H1 (cell line): Measurements from ENCODE around the gene SPATA25. TPM values are rescaled to one million over a fixed set of nuclear protein-coding genes. Genes with fewer than 3 reads are reported as not detected.

Source experiments
- BCL11A ChIP-seq, 2 experiments: IDR thresholded peaks; one replicate each; pipeline ENCODE4 v1.6.1; 2011; ENCODE audit warnings: low read depth in 2 of 2, low read length in 2 of 2, mild to moderate bottlenecking in 2 of 2
- CBX8 ChIP-seq: fragments of 300-800, 300-1000 bp; sonication (generic); IDR thresholded peaks from 2 replicates; pipeline ENCODE4 v1.7.1; 2016; ENCODE audit warnings: low read depth, low read length, borderline replicate concordance
- EP300 ChIP-seq, 2 experiments: IDR thresholded peaks; 1 replicate in 1 of 2; 2 replicates in 1 of 2; pipeline ENCODE4 v1.6.1; 2011 to 2012; ENCODE audit warnings: low read depth in 2 of 2, low read length in 2 of 2, mild to moderate bottlenecking in 2 of 2, borderline replicate concordance in 1 of 2, inconsistent platforms in 1 of 2, moderate library complexity in 1 of 2
- EZH2 ChIP-seq: fragments of 200-600 bp; sonication (generic); IDR thresholded peaks from 2 replicates; pipeline ENCODE4 v1.7.1; 2012; ENCODE audit warnings: low read depth, mild to moderate bottlenecking, moderate library complexity, low read length, inconsistent platforms; ENCODE audit not compliant: severe bottlenecking
- POLR2AphosphoS5 ChIP-seq: IDR thresholded peaks from 2 replicates; pipeline ENCODE4 v1.6.1; 2011; ENCODE audit warnings: low read depth, low read length
- RXRA ChIP-seq: IDR thresholded peaks from 2 replicates; pipeline ENCODE4 v1.6.1; 2011; ENCODE audit warnings: low read depth, mild to moderate bottlenecking, low read length, moderate library complexity; ENCODE audit not compliant: insufficient read depth
- SIRT6 ChIP-seq: IDR thresholded peaks from one replicate; pipeline ENCODE4 v1.7.1; 2012; ENCODE audit warnings: low read length, inconsistent platforms
- SP2 ChIP-seq: IDR thresholded peaks from 2 replicates; pipeline ENCODE4 v1.6.1; 2012; ENCODE audit warnings: mild to moderate bottlenecking, low read length, inconsistent platforms
- SRF ChIP-seq: IDR thresholded peaks from 2 replicates; pipeline ENCODE4 v1.6.1; 2011; ENCODE audit warnings: mild to moderate bottlenecking, low read depth, low read length, moderate library complexity
- polyA plus RNA-seq, 7 experiments: library from polyadenylated mRNA; depleted of rRNA in 3 of 7; stranded (reverse) in 5 of 7; unstranded in 2 of 7; fragments of >200 nt in 5 of 7; fragments of 200-250 nt in 2 of 7; gene quantifications; 1 replicate in 5 of 7; 2 replicates in 1 of 7; 4 replicates in 1 of 7; pipeline versions ENCODE4 v1.2.1 to v1.2.3, GENCODE V29; 2011 to 2013; ENCODE audit warnings: missing spikeins in 2 of 7, mixed read lengths in 2 of 7
- total RNA-seq: library from RNA; stranded (reverse); fragmentation: NEBNext Ultra II Directional; extraction: Animal tissue kit (Norgen Biotek cat#: 25700); gene quantifications from 2 replicates; pipeline ENCODE4 v1.2.1, GENCODE V29; 2021
- TF ChIP-seq, protein P1 (sequence below), 3 experiments: IDR thresholded peaks; 1 replicate in 2 of 3; 2 replicates in 1 of 3; pipeline versions ENCODE4 v1.5.1 to v1.6.1; 2011; ENCODE audit warnings: low read length in 3 of 3, mild to moderate bottlenecking in 3 of 3, inconsistent platforms in 2 of 3, low read depth in 1 of 3, moderate library complexity in 1 of 3; ENCODE audit not compliant: insufficient read depth in 1 of 3; ENCODE audit errors: control extremely low read depth in 1 of 3
- TF ChIP-seq, protein P2 (sequence below): IDR thresholded peaks from 2 replicates; pipeline ENCODE4 v1.6.1; 2012; ENCODE audit warnings: inconsistent platforms

The SPATA25 gene
- total and polyA plus RNA-seq, 2 of the 8 experiments (the other 6 are each of a cell fraction or from before 2014, with no cell fraction given): 2.0 to 3.0 TPM

GRCh38 chr20:45927071-45927878, 39.9 kb upstream of the SPATA25 start (continued):
- TF ChIP-seq, protein P1, sequence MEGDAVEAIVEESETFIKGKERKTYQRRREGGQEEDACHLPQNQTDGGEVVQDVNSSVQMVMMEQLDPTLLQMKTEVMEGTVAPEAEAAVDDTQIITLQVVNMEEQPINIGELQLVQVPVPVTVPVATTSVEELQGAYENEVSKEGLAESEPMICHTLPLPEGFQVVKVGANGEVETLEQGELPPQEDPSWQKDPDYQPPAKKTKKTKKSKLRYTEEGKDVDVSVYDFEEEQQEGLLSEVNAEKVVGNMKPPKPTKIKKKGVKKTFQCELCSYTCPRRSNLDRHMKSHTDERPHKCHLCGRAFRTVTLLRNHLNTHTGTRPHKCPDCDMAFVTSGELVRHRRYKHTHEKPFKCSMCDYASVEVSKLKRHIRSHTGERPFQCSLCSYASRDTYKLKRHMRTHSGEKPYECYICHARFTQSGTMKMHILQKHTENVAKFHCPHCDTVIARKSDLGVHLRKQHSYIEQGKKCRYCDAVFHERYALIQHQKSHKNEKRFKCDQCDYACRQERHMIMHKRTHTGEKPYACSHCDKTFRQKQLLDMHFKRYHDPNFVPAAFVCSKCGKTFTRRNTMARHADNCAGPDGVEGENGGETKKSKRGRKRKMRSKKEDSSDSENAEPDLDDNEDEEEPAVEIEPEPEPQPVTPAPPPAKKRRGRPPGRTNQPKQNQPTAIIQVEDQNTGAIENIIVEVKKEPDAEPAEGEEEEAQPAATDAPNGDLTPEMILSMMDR (IDR thresholded peaks at IDR 0.05; ENCODE audit: control extremely low read depth in 1 of 3, insufficient read depth in 1 of 3, low read depth in 1 of 3, low read length in 3 of 3): no peak
- no peak for TF ChIP-seq SIRT6
- no peak for TF ChIP-seq SP2
- TF ChIP-seq SRF: no peak
- no peak for TF ChIP-seq POLR2AphosphoS5
- no peak for TF ChIP-seq RXRA
- no peak for TF ChIP-seq EP300 (IDR thresholded peaks at IDR 0.05; ENCODE audit: borderline replicate concordance in 1 of 2, low read depth in 2 of 2, low read length in 2 of 2)
- no peak for TF ChIP-seq BCL11A (IDR thresholded peaks at IDR 0.05; ENCODE audit: low read depth in 2 of 2, low read length in 2 of 2)
- TF ChIP-seq EZH2: no peak
- TF ChIP-seq, protein P2, sequence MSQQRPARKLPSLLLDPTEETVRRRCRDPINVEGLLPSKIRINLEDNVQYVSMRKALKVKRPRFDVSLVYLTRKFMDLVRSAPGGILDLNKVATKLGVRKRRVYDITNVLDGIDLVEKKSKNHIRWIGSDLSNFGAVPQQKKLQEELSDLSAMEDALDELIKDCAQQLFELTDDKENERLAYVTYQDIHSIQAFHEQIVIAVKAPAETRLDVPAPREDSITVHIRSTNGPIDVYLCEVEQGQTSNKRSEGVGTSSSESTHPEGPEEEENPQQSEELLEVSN: no peak
- TF ChIP-seq CBX8: no peak
